Thoracic aorta (tissue), 2 donors: ENCODE data around the gene TENM4. TPM values are rescaled to one million over a fixed set of nuclear protein-coding genes. Genes with fewer than 3 reads are reported as not detected.

ENCODE experiments used
- ATAC-seq: fragments of 150-250 bp; one replicate; pipeline ENCODE4 v1.8.0; 2017; ENCODE audit warnings: low read depth; ENCODE audit not compliant: insufficient number of reproducible peaks, low FRiP score
- DNase-seq: peaks from one replicate; pipeline ENCODE4 v3.0.0-alpha.2; 2020; ENCODE audit warnings: low spot score
- H3K27ac ChIP-seq, 2 donors: fragments of 200-600 bp; sonication (generic); 1 replicate in 1 of 2; 2 replicates in 1 of 2; pipeline ENCODE4 v1.5.1; 2016; ENCODE audit warnings: mild to moderate bottlenecking in 2 of 2, moderate library complexity in 2 of 2
- H3K27me3 ChIP-seq: fragments of 200-600 bp; sonication (generic); replicated peaks from 2 replicates; pipeline ENCODE4 v1.6.0; 2016; ENCODE audit warnings: mild to moderate bottlenecking; ENCODE audit not compliant: insufficient read depth
- H3K36me3 ChIP-seq: fragments of 200-600 bp; sonication (generic); one replicate; pipeline ENCODE4 v1.5.1; 2016
- H3K4me1 ChIP-seq, 2 donors: fragments of 200-600 bp; sonication (generic); 1 replicate in 1 of 2; 2 replicates in 1 of 2; pipeline versions ENCODE4 v1.5.1 to v1.6.0; 2016; ENCODE audit warnings: low read depth in 2 of 2, mild to moderate bottlenecking in 1 of 2; ENCODE audit not compliant: control insufficient read depth in 1 of 2
- H3K4me3 ChIP-seq: fragments of 200-600 bp; sonication (generic); 2 replicates; pipeline ENCODE4 v1.5.1; 2016; ENCODE audit warnings: mild to moderate bottlenecking
- H3K9me3 ChIP-seq: fragments of 200-600 bp; sonication (generic); 2 replicates; pipeline ENCODE4 v1.5.1; 2016
- total RNA-seq, 2 donors: library from RNA; depleted of rRNA; stranded (reverse); fragments of >200 nt; gene quantifications; one replicate each; pipeline versions ENCODE4 v1.1.0 to v1.2.3, GENCODE V29; 2016
- TF ChIP-seq, protein P1 (sequence below): fragments of 200-600 bp; sonication (generic); IDR thresholded peaks from one replicate; pipeline ENCODE4 v1.5.1; 2019; ENCODE audit warnings: antibody characterized with exemption

Gene TENM4
- total RNA-seq, 2 donors from 2014 or later: 6.1 to 13.3 TPM

GRCh38 chr11:78654071-78654470, 786.8 kb downstream of the TENM4 start:
- Histone ChIP-seq H3K36me3 (no peaks in the 10 kb centered on the region), H3K9me3 (no peaks in the 10 kb centered on the region), H3K27me3 (no peaks in the 10 kb centered on the region), H3K4me3 (no peak overlapping the region), H3K4me1 (no peaks in the 10 kb centered on the region), H3K27ac (no peak overlapping the region)
- DNase-seq (no peak), ATAC-seq (no peak)
- TF ChIP-seq, protein P1, sequence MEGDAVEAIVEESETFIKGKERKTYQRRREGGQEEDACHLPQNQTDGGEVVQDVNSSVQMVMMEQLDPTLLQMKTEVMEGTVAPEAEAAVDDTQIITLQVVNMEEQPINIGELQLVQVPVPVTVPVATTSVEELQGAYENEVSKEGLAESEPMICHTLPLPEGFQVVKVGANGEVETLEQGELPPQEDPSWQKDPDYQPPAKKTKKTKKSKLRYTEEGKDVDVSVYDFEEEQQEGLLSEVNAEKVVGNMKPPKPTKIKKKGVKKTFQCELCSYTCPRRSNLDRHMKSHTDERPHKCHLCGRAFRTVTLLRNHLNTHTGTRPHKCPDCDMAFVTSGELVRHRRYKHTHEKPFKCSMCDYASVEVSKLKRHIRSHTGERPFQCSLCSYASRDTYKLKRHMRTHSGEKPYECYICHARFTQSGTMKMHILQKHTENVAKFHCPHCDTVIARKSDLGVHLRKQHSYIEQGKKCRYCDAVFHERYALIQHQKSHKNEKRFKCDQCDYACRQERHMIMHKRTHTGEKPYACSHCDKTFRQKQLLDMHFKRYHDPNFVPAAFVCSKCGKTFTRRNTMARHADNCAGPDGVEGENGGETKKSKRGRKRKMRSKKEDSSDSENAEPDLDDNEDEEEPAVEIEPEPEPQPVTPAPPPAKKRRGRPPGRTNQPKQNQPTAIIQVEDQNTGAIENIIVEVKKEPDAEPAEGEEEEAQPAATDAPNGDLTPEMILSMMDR: no peak

- Histone ChIP-seq H3K36me3 (no peaks in the 10 kb centered on the region), H3K4me1 (no peaks in the 10 kb centered on the region), H3K27me3 (no peaks in the 10 kb centered on the region), H3K9me3 (no peaks in the 10 kb centered on the region), H3K27ac (no peak overlapping the region), H3K4me3 (no peak overlapping the region)
- ATAC-seq: no peak
- TF ChIP-seq, protein P1: no peak
- no peak for DNase-seq
Observed at GRCh38 chr11:78653294-78653909, 787.4 kb downstream of the TENM4 start.

- Histone ChIP-seq H3K4me3 (no peak overlapping the region), H3K9me3 (no peaks in the 10 kb centered on the region), H3K4me1 (no peaks in the 10 kb centered on the region), H3K27ac (no peak overlapping the region), H3K36me3 (no peaks in the 10 kb centered on the region), H3K27me3 (no peaks in the 10 kb centered on the region)
- TF ChIP-seq, protein P1: no peak
- ATAC-seq: no peak
- no peak for DNase-seq
Observed at GRCh38 chr11:78652843-78653239, 788.0 kb downstream of the TENM4 start.

DNA sequence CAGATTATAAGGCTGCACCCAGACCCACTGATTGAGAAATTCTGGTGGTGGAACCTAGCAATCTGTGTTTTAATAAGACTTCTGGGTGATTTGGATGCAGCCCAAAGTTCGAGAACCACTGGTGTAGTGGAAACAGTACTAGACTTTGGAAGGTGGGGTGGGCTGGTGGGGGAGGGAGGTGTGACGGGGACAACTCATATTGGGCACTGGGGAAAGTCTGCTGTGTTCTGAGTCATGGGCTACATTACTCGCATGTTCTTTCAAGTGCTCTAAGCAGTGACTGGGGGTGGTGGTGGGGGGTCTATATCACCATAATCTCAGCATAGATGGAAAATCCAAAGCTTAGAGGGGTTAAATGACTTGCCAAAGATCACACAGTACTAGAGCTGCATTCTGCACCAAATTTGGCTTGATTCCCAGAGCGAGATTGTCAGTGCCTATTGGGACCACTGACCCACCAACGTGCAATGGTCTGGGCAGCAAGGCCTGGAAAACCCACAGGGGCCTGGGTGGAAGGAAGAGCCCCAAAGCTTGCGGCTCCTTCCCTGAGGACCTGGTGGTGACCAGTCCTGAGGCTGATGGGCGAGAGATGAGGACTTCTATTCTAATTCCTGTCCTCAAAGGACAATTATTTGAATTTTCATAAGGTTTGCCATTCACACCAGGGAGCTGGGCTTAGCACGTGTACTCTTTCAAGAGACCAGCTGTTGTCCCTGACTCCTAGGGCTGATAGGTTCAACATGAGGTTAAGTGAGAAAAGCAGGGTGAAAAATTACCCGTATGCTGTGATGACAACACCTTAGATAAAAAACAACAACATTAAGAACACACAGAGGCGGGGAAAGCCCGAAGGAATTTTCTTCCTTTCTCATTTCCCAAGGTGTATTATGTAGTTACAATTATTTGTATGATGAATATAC, 788.6 kb downstream of the TENM4 start:
- TF ChIP-seq, protein P1: no peak
- no peaks in the 10 kb centered on the region for H3K9me3 ChIP-seq
- ATAC-seq (no peak), DNase-seq (no peak)
- no peak overlapping the region for H3K4me3 ChIP-seq
- no peaks in the 10 kb centered on the region for H3K4me1 ChIP-seq
- no peak overlapping the region for H3K27ac ChIP-seq
- H3K36me3 ChIP-seq: no peaks in the 10 kb centered on the region
- no peaks in the 10 kb centered on the region for H3K27me3 ChIP-seq

DNA sequence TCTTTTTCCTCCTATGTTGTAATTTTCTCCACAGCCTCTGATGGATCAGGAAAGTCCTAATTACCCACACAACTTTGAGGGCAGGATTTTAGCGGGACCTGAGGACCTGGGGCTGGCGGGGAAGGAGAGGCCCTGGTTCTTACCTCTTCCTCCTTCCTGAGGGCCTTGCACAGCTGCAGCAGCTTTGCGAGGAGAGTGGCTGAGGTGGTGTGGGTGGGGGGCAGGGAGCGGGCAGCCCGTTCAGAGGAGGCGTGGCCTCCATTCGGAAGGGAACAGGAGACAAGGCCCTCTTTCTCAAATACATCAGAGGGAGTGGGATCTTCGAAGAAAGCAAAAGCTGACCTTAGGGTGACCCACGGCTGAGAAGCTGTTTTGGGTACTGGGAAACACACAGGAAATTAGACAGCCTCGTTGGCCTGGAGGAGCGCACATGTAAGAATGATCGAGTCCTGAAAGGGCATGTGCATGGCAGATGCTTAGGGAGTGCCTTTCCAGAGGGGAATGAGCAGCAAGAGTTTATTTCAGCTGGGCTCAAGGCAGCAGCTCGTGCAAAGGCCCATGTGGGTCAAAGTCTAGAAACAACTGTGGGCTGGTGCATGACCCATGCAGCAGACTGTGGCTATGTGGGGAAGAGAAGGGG, 789.6 kb downstream of the TENM4 start:
- TF ChIP-seq, protein P1: no peak
- Histone ChIP-seq H3K9me3 (no peaks in the 10 kb centered on the region), H3K4me3 (no peak overlapping the region), H3K27ac (no peak overlapping the region), H3K27me3 (no peaks in the 10 kb centered on the region), H3K36me3 (no peaks in the 10 kb centered on the region), H3K4me1 (no peaks in the 10 kb centered on the region)
- ATAC-seq (no peak), DNase-seq (no peak)
